OCI-M2 (cell line): Measurements from ENCODE around the gene BST2.
"Not testable (repeated sequence)": the region's sequence is repeated elsewhere in the genome, so short reads cannot be mapped to it uniquely, and the experiment has no call there.

Experiments
- DNase-seq: peaks from one replicate; lab custom pipeline; 2025; ENCODE audit not compliant: unreplicated experiment; lab: John Stamatoyannopoulos, UW

Gene BST2

DNA sequence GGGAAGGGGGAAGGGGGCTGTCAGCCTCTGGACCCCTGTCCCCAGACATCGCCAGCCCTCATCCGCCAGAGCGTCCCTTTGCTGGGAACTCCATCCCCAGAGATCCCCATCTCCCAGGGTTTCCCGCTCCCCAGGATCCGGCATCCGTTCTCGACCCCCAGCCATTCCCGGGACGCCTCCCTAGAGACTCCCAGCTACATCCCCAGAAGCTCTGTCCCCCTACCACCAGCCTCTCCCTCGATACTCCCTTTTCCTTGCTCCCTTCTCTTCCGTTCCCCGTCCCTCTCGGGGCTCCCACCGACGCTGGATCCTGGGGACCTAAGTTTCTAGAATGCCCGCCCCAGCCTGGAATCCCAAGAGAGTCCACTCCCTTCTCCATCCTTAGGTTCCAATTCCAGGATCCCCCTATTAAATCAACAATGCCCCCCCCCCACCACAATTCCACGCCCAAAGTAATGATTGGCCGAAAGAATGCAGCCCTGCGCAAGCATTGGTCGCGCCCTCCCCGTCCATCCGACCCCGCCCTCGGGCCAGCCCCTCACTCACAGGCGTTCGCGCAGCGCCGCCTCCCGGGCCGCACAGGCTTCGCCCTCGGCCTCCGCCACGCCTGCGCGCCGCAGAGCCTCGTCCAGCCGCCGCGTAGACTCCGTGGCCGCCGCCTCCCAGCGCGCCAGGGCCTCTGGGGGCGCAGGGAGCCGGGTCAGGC, 14.6 kb downstream of the BST2 start:
- no peak for DNase-seq

DNA sequence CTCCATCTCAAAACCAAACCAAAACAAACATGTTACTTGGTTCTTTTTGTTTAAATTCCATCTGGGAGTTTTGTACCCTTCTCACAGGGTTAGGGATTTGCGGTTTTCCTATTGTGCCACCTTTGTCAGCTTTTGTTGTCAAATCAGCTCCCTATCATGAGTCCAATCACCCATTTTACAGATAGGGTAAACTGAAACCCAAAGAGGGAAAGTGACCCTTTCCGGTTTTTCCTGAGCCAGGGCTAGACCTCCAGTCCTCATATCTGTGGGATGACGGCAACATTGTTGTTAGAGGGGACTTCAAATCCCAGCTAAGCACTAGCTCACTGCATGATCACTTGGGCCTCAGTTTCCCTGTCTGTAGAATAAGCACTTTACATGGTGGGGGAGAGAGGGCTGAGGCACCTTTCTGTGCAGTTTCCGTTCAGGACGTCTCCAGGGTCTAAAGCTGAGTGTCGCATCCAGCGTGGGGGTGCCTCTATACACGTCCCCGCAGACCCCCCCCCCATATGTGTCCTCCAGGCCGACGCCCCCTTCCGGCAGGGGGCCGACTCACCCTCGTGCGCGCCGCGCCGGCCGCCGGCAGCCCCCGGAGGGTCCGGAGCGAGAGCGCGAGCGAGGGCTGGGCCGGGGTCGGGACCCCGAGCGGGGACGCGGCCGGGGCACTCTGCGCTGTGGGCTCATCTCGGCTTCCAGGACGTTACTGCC, 15.3 kb downstream of the BST2 start:
- DNase-seq = no peak

DNA sequence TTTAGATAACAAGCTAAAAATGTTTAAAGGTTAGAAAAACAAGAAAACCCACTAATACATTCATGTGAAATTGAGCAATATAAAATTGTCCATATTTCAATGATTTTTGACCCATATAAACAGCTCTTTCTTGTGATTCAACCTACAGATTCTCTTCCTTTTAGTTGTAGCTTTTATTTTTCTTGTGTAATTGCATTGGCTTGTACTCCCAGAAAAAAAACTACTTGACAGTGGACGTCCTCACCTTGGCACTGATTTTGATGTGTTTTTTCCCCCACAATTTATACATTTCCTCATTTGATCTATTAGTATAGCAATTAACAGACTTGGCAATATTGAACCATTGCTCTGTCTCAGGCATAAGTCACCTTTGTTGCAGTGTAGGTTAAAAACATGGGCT, 16.1 kb downstream of the BST2 start:
- DNase-seq = no peak

- peak; percentile 54 for DNase-seq
Observed at GRCh38 chr19:17385878-17386611, 19.4 kb downstream of the BST2 start.

- no peak for DNase-seq
Observed at GRCh38 chr19:17380426-17381138, 24.8 kb downstream of the BST2 start.

DNA sequence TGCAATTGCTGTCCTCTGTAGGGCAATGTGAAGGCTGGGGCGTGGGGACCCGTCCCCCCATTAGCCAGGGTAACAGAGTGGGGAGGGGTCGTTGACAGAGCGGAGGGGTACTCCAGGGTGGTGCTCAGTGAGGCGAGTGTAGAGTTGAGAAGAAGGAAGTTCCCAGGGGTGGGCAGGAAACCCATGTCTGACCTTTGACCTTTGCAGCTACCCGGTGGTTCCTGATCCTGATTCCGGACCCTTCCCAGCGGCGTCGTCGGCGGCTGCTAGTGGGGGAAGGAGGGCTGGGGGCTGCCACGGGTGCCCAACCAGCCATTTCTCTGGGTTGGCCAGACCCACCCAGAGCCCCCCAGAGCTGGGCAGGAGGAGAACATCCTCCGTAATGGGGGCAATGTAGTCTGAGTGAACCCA, 26.2 kb downstream of the BST2 start:
- no peak for DNase-seq

GRCh38 chr19:17378271-17378670, 27.2 kb downstream of the BST2 start:
- no peak for DNase-seq

GRCh38 chr19:17376935-17377600, 28.4 kb downstream of the BST2 start, which contains the start of gene PLVAP:
Gene PLVAP (minus strand): TSS chr19:17377342. CDS start chr19:17377288, 54 bp downstream.
- peak; percentile 69 for DNase-seq

DNA sequence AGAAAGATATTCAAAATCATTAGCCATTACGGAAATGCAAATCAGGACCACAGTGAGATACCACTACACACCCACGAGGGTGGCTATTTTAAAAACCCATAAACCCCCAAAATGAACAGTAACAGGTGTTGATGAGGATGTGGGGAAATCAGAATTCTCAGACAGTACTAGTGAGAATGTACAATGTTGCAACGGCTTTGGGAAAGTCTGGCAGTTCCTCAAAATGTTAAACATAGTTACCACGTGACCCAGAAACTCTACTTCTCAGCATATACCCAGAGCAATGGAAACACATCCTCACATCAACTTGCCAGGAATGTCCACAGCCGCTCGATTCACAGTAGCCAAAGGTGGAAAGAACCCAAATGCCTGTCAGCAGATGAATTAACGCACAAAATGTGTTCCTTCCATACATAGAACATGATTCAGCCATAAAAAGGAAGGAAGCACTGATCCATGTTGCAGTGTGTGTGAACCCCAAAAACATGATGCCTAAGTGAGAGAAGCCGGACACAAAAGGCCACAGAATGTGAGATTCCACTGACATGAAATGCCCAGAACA, 35.3 kb downstream of the BST2 start:
- no peak for DNase-seq

GRCh38 chr19:17365361-17365760, 40.1 kb downstream of the BST2 start:
- DNase-seq = no peak

DNA sequence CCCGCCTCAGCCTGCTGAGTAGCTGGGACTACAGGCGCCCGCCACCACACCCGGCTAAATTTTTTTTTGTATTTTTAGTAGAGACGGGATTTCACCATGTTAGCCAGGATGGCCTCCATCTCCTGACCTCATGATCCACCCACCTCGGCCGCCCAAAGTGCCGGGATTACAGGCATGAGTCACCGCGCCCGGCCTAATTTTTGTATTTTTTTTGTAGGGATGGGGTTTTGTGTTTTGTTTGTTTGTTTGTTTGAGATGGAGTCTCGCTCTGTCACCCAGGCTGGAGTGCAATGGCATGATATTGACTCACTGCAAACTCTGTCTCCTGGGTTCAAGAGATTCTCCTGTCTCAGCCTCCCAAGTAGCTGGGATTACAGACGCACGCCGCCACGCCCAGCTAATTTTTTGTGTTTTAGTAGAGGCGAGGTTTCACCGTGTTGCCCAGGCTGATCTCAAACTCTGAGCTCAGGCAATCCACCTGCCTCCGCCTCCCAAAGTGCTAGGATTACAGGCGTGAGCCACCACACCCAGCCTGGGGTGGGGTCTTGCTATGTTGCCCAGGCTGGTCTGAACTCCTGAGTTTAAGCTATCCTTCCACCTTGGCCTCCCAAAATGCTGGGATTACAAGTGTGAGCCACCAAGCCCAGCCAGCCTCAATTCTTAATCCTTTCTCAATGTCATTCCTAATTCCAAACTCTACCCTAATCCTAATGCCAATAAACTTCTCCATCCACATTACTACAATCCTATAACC, 41.4 kb downstream of the BST2 start:
- not testable (repeated sequence) for DNase-seq

- DNase-seq = no peak
Observed at GRCh38 chr19:17359905-17360800, 45.3 kb downstream of the BST2 start.

DNA sequence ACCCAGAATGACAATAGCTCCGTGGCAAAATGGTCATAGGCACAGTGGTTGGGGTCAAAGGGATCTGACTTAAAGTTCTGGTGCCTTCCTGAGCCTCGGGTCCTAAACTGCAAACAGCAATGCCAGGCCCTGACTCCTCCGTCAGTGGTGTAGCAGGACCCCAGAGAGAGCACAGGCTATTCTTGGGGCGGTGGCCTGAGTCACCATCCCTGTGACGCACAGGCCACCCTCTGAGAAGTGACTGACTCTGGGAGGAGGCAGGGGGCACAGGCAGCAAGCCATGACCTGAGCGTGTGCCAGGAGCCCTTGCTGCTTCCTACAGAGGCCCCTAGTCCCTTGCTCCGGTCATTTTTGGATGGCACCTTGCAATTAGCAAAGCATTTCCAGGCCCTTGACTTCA, 47.0 kb downstream of the BST2 start:
- DNase-seq = no peak

- no peak for DNase-seq
Observed at GRCh38 chr19:17357724-17358123, 47.7 kb downstream of the BST2 start.

GRCh38 chr19:17357078-17357666, 48.3 kb downstream of the BST2 start:
- DNase-seq = no peak

DNA sequence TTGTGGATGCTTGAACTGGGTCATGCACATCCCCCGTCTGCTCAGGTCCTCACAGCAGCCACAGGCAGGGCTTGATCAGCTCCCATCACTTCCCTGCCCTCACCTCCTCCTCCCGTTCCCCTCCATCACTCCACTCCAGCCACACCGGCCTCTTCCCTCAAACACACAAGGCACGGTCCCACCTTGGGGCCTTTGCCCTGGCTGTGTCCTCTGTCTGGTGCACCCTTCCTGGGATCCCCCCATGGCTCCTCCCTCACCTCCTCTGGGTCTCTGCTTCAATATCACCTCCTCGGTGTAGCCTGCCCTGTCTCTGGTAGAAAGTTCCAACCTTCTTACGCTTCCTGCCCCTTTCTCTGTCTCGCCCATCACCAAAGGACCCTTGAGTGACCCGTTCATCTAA, 52.0 kb downstream of the BST2 start:
- no peak for DNase-seq
